Endometrium (tissue), 2 donors: ENCODE results near the gene PPP1R7.
A peak's percentile ranks its signal among the peaks of the same experiment; 100 is the strongest.

Experiments
- FAIRE-seq: peaks from 2 replicates; lab custom pipeline; 2012; peaks lifted over from hg19 to GRCh38; lab: Jason Lieb, UNC
- donor health status: control.
- donor health status: control.

The PPP1R7 gene

DNA sequence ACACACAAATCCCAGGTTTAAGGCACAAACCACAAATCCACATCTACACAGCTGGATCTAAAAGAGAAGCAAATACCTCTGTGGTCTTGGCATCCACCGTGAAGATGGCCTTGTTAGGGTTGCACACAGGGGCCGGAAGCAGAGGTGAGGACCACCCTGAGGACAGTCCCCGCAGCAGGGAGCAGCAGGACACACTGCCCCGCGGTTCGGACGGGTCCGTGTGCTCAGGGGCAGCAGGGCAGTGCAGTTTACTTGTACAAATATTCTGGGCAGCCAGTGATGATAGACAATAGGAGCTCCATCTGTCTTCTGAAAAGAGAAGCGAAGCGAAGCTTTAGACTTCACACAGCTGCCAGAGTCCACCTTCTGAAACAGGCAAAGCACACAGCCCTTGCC, 9.8 kb upstream of the PPP1R7 start:
- no peak for FAIRE-seq

DNA sequence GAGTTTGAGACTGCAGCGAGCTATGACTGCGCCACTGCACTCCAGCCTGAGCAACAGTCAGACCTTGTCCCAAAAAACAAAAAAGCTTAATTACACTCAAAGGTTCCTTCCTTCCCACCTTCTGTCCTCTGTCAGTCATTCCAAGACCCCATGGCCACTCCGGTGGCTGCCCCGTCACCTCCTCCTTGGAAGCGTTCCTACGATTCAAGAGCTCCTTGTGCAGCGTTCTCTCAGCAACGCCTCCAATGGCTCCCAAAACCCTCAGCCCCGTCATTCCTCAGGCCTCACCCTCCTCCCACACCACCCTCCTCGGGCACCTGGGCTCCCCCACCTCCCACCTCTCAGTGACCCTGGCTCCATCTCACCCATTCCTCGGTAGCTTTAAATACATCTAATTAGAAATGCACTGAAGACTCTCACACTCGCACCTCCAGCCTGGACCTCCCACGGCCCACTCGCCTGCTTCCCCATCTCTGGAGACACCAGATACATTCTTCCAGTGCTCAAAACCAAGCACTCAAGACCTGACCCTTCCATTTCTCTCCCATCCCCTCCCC, 9.0 kb upstream of the PPP1R7 start:
- FAIRE-seq = no peak

GRCh38 chr2:241142063-241142462, 8.2 kb upstream of the PPP1R7 start:
- FAIRE-seq = no peak

- no peak for FAIRE-seq
Observed at GRCh38 chr2:241142593-241142992, 7.7 kb upstream of the PPP1R7 start.

- FAIRE-seq = no peak
Observed at GRCh38 chr2:241146286-241146685, 4.0 kb upstream of the PPP1R7 start.

GRCh38 chr2:241147336-241147735, 2.9 kb upstream of the PPP1R7 start:
- FAIRE-seq = no peak

DNA sequence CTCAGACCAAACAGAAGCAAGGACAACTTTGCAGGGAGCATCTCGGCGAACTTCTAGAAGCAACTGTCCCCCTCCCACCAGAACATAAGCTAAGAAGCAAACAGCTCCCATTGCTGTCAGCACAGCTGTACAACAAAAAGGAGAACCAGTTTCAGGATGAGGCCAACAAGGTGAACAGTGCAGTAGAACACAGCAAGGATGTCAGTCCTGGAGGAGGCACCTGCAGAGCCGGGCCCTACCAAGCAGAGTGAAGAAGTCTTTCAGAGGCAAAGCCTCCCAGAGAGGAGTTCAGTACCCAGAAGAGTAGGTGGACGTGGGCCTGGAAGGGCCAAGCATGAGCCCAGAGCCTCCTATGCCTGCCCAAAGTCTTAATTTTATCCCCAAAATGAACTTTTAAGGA, 2.0 kb upstream of the PPP1R7 start:
- FAIRE-seq = no peak

DNA sequence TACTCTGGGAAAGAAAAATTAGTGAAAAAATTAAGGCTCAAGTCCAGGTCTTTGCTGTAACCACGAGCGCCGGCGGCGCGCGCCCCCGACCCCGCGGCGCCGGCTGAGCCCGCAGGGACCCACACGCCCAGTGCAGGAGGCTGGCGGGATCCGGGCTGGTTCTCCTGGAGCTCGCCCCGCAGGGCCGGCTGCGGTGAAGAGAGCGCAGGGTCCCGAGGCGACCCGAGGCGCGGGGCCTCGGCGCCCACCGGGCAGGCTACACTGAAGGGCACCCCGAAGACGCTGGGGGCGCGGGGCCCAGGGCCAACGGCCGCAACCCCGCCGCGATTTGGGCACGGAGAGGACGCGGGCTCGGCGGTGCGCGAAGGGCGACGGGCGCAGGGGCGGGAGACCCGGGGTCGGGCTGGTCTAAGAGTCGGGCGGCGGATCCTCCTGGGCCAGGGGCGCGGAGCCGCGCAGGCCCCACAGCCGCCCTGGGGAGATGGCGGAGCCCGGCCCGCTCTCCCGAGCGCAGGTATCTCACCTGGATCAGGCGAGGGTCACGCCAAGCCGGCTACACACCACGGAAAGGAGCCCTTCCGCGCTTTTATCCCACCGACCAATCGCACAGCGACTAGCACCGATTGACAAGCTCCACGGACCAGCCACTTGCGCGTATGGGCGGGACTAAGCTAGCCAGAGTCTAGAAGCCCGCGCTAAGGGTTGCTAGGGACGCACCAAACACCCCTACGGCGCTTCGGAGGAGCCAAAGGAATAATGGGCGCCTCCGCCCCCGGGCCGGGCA, 1.2 kb upstream of the PPP1R7 start, which contains the start of gene PASK:
Gene PASK (minus strand): TSS at position 582 of the 784 bp plus-strand sequence. CDS start 6,440 bp downstream, outside the sequence.
- FAIRE-seq = peak; percentile 35

GRCh38 chr2:241149675-241149924, 667 bp upstream of the PPP1R7 start:
- FAIRE-seq = no peak

DNA sequence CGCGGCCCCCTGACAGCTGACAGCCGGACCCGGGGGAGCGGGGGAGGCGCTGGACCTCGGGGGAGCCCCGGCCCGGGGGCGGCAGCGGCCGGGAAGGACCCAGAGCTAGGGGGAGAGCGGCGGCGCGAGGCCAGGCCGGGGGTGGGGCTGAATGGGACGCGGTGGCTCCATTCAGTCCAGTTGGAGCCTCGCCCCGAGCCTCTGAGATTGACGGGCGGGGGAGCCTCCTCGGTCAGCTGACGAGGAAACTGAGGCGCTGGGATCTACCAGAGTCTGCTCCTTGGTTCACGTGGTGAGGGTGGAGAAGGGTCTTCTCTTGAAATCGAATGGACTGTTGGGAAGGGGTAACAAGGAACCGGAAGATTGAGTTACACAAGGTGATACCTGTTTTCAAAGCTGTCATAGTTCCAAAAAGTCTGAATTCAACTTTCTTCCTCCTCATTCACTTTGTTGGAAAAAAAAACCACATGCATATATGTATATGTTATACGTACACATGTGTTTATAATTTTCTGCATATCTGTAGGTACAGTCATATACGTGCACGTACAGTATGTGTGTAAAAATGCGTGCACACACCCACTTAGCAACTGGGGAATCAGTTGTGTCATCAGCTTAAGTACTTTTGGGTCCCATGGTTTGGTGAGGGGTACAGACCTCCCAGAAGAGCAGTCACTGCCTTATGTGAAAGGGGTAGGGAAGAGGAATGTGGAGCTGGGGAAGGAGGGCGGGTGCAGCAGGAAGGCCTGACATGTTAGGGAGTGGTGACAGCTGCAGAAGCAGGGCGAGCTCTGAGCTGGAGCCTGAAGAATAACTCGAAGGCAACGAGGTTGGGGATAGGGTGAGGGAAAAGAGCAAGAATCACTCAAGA, 628 bp downstream of the PPP1R7 start:
- FAIRE-seq = no peak

DNA sequence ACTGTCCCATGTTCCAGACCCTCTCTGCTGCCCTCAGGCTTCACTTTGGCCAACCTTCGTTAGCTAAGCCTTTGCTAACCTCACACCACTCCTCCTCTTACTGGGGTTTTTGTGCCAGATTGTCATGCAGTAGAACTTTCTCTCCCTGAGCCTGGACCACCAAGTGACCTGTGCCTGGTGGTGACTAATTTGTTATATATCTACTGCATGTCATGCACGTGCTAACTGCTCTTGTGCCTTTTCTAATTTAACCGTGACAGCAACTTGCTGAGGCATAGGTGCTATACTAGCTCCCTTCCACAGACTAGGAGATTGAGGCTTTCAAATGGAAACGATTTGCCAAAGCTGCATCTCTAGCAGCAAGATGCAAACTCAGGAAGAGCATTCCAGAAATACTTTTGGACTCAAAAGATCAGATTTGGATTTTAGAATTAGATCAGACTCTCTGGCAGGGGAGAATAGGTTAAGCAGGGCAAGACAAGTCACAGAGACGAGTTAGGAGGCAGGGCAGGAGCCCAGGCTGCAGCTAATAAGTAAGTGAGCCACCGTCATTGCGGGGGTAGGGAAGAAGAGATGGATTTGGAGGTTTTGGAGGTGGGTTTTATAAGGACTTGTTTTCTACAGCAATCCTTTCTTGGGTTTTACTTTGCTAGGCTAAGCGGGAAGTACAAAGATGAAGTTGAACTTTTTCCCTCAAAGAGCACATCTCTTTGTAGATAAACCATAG, 1.8 kb downstream of the PPP1R7 start:
- FAIRE-seq = no peak

GRCh38 chr2:241153616-241154015, 3.3 kb downstream of the PPP1R7 start:
- FAIRE-seq = no peak

DNA sequence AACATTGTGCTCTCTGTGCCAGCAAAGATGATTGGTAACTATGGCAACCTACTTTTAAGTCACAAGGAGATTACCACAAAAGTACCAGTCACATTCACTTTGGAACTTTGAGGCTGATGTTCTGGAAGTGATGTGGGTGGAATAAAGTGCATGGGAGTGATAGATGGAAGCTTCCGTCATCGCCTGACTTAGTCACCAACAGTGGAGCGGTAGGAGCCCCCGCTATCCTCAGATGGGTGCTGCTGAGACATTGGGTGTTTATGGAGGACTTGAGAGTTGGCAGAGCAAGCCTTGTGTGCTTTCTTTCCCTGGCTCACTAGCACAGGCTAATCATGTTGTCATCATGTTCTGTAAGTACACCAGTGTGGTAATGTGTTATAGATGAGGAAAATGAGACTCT, 4.6 kb downstream of the PPP1R7 start:
- FAIRE-seq = no peak

GRCh38 chr2:241155936-241156335, 5.7 kb downstream of the PPP1R7 start:
- no peak for FAIRE-seq

DNA sequence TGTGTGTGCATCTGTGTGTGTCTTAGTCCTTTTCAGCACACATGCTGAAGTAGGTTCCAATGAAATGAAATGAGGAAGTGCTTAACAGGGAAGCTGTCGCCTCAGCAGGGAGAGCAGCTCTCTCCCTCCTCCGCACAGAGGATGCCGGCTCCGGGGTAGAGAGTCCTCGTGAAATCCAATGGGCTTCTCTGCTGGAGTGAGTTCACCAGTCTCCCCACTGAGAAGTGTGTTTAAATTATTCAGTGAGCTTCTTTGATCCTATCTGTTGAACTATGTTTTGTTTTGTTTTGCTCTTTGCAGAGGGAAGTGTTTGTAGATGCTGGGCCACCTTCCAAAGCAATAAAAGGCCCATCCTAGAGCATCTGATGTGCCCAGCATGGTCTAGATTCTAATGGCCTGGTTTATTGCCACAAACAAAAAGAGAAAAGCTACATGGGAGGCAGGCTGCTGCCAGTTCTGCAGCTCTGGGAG, 6.7 kb downstream of the PPP1R7 start:
- FAIRE-seq = peak; percentile 72

DNA sequence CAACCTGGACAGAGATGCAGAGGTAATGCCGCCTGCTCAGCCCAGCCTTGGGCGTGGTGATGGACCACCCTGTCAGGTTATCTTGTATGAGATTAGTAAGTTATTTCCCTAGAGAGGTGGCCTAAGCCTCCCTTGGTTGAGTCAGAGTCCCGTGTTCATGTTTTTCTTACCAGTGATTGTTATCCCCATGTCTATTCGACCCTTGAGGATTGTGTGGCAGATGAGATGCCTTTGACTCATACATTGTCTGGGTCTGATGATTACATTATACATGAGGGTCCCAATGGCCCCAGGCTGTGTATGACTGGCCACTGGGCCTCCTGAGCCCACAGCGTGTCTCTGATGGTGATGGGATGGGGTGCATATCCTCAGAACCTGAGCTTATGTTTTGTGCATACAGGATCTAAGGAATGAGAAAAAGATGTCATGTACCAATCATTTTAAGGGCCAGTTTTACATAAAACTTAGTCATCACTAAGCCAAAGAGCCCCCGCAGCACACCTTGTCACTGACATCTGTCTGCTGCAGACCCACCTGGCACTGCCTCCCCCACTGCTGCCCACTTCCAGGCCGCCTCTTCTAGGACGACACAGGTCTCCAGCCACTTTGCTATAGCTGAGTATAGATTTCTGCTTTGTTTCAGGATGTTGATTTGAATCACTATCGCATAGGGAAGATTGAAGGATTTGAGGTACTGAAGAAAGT, 7.7 kb downstream of the PPP1R7 start:
- FAIRE-seq = no peak

GRCh38 chr2:241158546-241158900, 8.3 kb downstream of the PPP1R7 start:
- no peak for FAIRE-seq

GRCh38 chr2:241159116-241159515, 8.8 kb downstream of the PPP1R7 start:
- FAIRE-seq = no peak

- no peak for FAIRE-seq
Observed at GRCh38 chr2:241160318-241160717, 10.1 kb downstream of the PPP1R7 start.

DNA sequence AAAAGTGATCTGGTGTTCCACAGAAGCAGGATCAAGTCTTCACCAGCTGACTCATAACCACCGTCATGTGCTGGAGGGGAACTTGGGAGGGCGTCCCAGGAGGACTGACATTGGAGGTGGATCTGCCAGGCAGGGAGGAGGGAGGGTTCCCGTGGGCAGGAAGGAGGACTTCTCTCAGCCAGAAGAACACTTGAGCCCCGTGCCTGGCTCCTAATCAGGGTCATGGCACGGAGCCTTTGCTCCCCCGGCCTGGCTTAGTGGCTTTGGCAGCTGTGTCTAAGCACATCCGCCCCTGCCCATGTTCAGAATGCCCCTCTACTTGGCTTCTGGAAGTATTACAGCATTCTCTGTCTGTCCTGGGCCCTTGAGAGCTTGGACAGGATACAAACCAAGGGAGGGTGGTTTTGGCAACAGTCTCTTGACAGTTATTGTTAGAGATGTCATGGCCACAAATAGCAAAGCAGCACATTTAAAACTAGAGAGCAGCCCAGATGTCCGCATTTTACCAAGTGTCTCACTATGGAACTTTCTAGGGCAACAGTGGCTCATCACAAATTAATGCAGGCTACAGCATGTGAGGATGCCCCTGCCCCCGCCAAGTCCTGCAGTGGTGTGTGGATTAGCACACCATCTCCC, 11.5 kb downstream of the PPP1R7 start:
- FAIRE-seq = no peak

- no peak for FAIRE-seq
Observed at GRCh38 chr2:241163601-241164118, 13.4 kb downstream of the PPP1R7 start.
